MCF 10A (cell line): ENCODE data around the gene NSUN3. TPM values are rescaled to one million over a fixed set of nuclear protein-coding genes. Genes with fewer than 3 reads are reported as not detected.

ENCODE experiments used
- total RNA-seq: library from RNA; stranded (reverse); gene quantifications from 2 replicates; pipeline ENCODE4 v1.2.3, GENCODE V29; 2022

Gene NSUN3
- total RNA-seq, 1 experiment from 2014 or later, result 13.0 TPM

Other genes starting within 250 kb of the NSUN3 start
- 15.6 and 17.4 TPM in 2 replicates for gene PROS1, start 89.2 kb upstream of the NSUN3 start, total RNA-seq
- 22.0 and 26.0 TPM in 2 replicates for gene ARL13B, start 82.9 kb upstream of the NSUN3 start, total RNA-seq
- 0.27 TPM in 1 of 2 replicates, not detected in the other for gene STX19, start 34.5 kb upstream of the NSUN3 start, total RNA-seq
- gene DHFR2, start 145 bp upstream of the NSUN3 start, total RNA-seq, result 3.4 and 5.0 TPM in 2 replicates